HG03025 (cell line): ENCODE results near the gene KCNN4.
"Not testable (repeated sequence)": the region's sequence is repeated elsewhere in the genome, so short reads cannot be mapped to it uniquely, and the experiment has no call there.

ENCODE experiments used
- ATAC-seq: cut with Tn5 transposase; IDR thresholded peaks from one replicate; pipeline ENCODE4 v1.9.1; 2021; ENCODE audit warnings: mild to moderate bottlenecking, moderate library complexity; ENCODE audit not compliant: unreplicated experiment, low FRiP score

The KCNN4 gene

DNA sequence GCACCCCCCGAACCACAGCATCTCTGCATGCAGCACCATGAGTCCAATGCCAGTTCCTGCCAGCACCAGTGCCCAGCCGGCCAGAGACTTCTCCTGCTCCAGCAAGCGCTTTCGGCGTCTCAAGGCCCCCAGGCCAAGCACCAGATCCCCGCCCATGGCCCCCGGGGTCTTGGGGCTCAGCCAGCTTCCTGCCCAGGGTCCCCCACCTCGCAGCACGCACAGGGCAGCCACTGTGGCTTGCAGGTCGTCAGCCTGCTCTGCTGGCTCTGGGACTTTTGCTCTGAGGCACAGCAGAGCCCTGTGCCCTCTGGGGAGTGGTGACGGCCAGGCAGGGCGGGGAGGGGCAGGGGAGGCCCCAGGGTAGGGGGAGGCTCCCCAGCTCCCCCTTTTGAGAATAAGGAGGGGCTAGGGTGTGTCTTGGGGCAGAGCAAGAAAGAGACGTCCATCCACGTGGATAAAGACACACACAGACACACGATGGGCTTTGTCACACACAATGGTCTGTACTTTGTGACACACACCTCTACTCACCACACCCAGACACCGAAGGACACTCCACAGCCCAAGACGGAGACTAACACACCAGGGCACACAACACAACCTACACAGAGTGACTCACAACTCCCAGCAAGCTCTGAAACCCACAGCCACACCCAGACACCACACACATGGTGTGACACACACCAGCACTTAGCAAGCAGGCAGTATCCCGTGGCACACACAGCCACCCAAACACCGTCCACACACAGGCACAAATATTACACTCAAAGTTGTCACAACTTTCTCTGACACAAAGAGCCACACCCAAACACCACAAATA, at the start of gene KCNN4:
TSS of gene KCNN4 (minus strand) at position 268 of the 820 bp plus-strand sequence. CDS start at position 156, 112 bp downstream.
- ATAC-seq, result no peak

GRCh38 chr19:43826787-43827754, 46.3 kb upstream of the KCNN4 start, which contains the start of gene ZNF283:
ZNF283 (plus strand) TSS chr19:43827321; CDS start chr19:43833505, 6,184 bp downstream.
- ATAC-seq, result peak; percentile 51

- not testable (repeated sequence) for ATAC-seq
These were observed 43.8 kb upstream of the KCNN4 start for GRCh38 chr19:43824572-43824971.

DNA sequence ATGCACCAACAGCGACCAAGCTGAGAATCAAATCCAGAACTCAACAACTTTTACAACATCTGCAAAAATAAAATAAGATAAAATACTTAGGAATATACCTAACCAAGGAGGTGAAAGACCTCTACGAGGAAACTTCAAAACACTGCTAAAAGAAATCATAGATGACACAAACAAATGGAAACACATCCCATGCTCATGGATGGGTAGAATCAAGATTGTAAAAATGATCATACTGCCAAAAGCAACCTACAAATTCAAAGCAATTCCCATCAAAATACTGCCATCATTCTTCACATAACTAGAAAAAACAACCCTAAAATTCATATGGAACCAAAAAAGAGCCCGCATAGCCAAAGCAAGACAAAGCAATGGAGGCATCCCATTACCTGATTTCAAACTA, 43.1 kb upstream of the KCNN4 start:
- ATAC-seq, result not testable (repeated sequence)

DNA sequence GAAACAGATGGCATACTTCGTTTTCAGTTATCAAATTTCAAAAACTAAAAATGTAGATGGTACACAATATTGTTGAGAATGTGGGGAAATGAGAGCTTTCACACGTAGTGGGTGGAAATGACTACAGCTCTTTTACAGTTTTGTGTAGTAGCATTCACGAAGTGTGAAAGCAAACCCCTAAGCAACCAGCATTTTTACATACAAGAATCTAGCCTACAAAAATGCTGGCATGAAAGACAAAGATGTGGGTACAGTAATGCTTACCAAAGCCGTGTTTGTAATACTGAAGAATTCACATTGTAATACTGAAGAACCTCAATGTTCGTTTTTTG, 40.1 kb upstream of the KCNN4 start:
- ATAC-seq, result no peak

DNA sequence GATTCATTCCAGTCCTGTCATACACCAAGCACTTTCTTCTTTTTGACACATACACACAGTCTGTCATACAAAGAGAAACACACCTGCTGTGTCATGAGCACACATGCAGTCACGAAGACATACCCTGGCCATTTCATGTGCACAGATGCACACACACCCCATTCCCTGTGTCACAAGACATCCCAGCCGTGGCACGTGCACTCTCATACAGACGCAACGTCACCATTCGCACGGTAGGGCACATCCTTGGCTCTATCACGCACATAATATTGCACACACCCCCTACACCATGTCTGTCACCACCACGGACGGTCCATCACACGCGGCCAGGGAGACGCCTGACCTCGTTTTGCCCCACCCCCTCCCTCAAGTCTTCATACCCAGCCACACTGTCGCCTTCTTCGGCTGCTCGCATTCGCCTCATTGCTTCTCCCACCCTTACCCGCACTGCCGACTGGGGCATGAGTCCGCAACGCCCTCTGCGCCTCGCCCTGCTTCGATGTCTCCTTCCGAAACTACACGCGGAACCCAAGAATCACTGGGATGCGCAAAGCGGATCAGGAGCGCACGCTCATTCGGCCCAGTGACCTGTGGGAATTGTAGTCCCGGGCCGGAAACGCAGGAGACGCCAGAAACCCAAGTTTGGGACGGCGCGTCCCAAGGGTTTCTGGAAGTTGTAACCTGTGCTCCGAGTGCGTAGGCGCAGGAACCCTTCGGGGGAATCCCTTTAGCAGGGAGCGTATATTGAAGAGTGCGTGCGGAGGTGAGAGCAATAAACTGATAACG, 39.5 kb upstream of the KCNN4 start:
- ATAC-seq, result no peak

- no peak for ATAC-seq
These were observed 37.7 kb upstream of the KCNN4 start for GRCh38 chr19:43818500-43818899.

DNA sequence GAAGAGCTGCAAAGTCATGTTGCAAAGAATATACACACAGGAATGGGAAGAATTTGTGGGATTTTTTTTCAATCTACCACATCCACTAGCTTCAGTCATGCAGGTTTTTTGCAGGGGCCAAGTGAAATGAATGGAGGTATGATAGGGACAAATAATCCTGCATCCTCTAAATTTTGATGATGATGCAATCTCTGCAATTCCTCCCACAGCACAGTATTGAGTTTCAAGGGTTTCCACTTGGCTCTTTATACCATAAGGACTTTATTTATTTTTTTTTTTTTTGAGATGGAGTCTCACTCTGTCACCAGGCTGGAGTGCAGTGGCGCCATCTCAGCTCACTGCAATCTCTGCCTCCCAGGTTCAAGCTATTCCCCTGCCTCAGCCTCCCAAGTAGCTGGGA, 36.7 kb upstream of the KCNN4 start:
- not testable (repeated sequence) for ATAC-seq

DNA sequence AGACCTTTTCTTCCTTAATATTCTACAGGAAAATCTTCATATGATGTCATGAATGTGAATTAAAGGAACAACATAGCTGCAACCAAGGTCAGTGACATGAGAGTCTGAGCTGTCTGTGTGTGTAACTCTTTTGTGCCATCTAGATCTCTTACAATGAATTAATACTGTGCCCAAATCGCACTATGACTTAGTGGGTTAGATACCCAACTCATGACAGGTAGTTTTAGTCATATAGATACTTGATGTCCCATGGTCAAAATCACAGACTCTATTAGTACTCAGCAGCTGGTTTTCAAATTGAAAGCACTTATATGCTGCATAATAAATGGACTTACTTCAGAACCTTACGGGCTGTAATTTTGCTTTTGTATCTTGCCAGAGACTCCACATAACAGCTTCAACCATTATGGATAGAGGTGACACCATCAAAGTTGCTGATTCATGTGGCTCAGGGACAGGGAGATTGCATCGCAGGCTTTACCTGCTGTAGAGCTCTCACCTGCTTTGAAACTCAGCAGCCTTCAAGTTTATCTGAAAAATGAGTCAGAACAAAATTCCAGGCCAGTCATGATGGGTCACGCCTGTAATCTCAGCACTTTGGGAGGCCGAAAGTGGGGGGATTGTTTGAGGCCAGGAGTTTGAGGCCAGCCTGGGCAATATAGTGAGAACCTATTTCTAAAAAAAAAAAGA, 34.0 kb upstream of the KCNN4 start:
- ATAC-seq, result no peak

DNA sequence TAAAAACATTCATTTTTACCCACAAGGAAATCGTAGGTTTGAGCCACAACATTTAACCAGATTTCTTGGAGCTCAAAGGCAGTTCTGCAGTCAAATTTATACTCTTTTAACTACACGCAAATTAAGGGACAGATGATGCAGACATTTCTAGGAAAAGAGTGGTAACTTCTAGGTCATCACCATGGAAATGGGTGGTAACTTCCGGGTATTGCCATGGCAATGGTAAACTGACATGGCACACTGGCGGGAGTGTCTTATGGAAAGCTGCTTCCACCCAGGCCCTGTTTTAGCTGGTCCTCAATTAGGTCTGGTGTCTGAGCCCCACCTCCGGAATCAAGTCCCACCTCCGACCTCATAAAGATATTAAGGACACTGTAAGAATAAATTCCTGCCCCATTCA, 31.9 kb upstream of the KCNN4 start:
- ATAC-seq, result no peak

DNA sequence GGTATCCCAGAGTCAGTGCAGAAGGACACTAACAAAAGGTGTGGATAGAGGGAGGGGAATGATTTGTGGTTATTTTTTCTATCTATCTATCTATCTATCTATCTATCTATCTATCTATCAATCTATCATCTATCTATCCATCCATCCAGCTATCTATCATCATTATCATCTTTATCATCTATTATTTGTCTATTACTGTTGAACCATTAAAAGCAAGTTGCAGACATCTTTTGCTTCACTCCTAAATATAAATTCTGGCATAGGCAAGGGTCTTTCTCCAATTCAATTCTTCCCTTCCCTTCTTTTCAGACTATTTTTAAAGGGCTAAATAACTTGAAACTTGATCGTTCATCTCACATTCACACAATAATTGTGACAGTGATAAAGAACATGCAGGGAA, 31.5 kb upstream of the KCNN4 start:
- no peak for ATAC-seq

GRCh38 chr19:43811837-43812236, 31.1 kb upstream of the KCNN4 start:
- ATAC-seq, result no peak

GRCh38 chr19:43809762-43810696, 29.3 kb upstream of the KCNN4 start:
- no peak for ATAC-seq

GRCh38 chr19:43807651-43808050, 26.9 kb upstream of the KCNN4 start:
- ATAC-seq, result no peak

DNA sequence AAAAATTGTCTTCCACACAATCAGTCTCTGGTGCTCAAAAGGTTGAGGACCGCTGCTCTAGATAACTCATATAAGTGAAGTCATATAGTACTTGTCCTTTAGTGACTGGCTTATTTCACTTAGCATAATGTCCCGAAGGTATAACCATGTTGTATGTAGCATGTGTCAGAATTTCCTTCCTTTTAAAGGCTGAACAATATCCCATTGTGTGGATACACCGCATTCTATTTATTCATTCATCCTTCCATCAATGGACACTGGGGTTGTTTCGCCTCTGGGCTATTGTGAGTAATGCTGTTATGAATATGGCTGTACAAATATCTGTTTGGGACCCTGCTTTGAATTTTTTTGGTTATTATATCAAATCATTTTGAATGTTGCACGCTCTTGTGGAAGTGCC, 26.1 kb upstream of the KCNN4 start:
- ATAC-seq, result no peak

- not testable (repeated sequence) for ATAC-seq
These were observed 25.6 kb upstream of the KCNN4 start for GRCh38 chr19:43806401-43806800.

DNA sequence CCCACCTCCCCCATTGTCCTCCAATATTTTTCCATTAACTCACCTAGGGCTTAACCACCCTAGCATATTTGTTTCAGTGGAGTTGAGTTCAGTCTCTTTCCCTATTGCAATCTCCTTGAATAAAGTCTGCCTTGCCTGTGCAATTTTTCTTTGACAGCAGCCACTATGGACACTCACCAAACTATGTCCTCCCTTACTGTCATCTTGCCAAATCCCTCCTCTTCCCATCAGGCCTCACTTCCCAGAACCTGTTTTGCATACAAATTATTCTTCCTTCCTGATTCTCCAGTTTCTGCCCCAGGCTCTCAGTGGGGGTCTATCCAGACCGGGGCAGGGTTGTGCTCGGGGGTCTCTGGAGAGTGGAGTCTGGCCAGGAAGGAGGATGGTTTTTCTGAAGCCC, 23.7 kb upstream of the KCNN4 start:
- ATAC-seq, result no peak

GRCh38 chr19:43802216-43802951, 21.6 kb upstream of the KCNN4 start, which contains the start of gene LYPD5:
LYPD5 (minus strand) TSS chr19:43802447; CDS start chr19:43802380, 67 bp downstream.
- no peak for ATAC-seq
